ENCODE measurements around the gene ACAP1. TPM values are rescaled to one million over a fixed set of nuclear protein-coding genes. Genes with fewer than 3 reads are reported as not detected.
A peak's percentile ranks its signal among the peaks of the same experiment; 100 is the strongest.

Gene ACAP1
- total RNA-seq, 1 experiment from 2014 or later, result 58.6 TPM

- TF ChIP-seq, protein P1, sequence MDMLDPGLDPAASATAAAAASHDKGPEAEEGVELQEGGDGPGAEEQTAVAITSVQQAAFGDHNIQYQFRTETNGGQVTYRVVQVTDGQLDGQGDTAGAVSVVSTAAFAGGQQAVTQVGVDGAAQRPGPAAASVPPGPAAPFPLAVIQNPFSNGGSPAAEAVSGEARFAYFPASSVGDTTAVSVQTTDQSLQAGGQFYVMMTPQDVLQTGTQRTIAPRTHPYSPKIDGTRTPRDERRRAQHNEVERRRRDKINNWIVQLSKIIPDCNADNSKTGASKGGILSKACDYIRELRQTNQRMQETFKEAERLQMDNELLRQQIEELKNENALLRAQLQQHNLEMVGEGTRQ (CRISPR knock-in tag; IDR thresholded peaks at IDR 0.05), result no peak
- TF ChIP-seq FOXJ3 (CRISPR knock-in tag; IDR thresholded peaks at IDR 0.05; ENCODE audit: borderline replicate concordance), result no peak
- no peak for TF ChIP-seq NFE2L1 (CRISPR knock-in tag; IDR thresholded peaks at IDR 0.05)
- TF ChIP-seq FOXP4 (CRISPR knock-in tag; IDR thresholded peaks at IDR 0.05), result no peak
- TF ChIP-seq E2F4 (CRISPR knock-in tag; IDR thresholded peaks at IDR 0.05; ENCODE audit: borderline replicate concordance, low read depth), result no peak
- no peak for TF ChIP-seq E2F1 (CRISPR knock-in tag; IDR thresholded peaks at IDR 0.05)
- TF ChIP-seq FOXP1 (CRISPR knock-in tag; IDR thresholded peaks at IDR 0.05; ENCODE audit: borderline replicate concordance), result no peak
These were observed 18.0 kb downstream of the ACAP1 start (continued) for GRCh38 chr17:7354262-7354843.

GRCh38 chr17:7355053-7355452 lies 18.7 kb downstream of the ACAP1 start, which contains the start of gene TMEM95:
Gene TMEM95 (plus strand): TSS chr17:7355156. CDS start chr17:7355205, 49 bp downstream.
- peaks cover 12% of the 10 kb centered on the region for H3K27me3 Mint-ChIP-seq (ENCODE audit: low read depth)
- POLR2A ChIA-PET, result interaction anchor here (1.0 to 1.4 kb wide), 4 partner anchors 13 to 91 kb away, joined by 3 to 6 read pairs (median 4); partner anchors contain the start of genes ACAP1 and TMEM256
- H3K27ac Mint-ChIP-seq, result peak within 1 kb of the TSS; percentile 69; the same call in 1 of the 2 replicates

More at GRCh38 chr17:7355053-7355452, 18.7 kb downstream of the ACAP1 start, which contains the start of gene TMEM95:
- Mint-ChIP-seq H3K36me3 (no peaks in the 10 kb centered on the region), H3K9me3 (no peaks in the 10 kb centered on the region), H3K4me3 (no peak within 1 kb of the TSS), H3K4me1 (peaks cover 22% of the 10 kb centered on the region)
- ATAC-seq, result no peak
- DNase-seq (ENCODE audit: low spot score), result no peak
- CTCF ChIA-PET, result interaction anchor here (0.8 to 6.6 kb wide), 28 partner anchors 10 to 234 kb away, joined by 3 to 69 read pairs (median 7); partner anchors contain the start of genes ACAP1, CHRNB1, NEURL4 and PLSCR3
- TF ChIP-seq, protein P2, sequence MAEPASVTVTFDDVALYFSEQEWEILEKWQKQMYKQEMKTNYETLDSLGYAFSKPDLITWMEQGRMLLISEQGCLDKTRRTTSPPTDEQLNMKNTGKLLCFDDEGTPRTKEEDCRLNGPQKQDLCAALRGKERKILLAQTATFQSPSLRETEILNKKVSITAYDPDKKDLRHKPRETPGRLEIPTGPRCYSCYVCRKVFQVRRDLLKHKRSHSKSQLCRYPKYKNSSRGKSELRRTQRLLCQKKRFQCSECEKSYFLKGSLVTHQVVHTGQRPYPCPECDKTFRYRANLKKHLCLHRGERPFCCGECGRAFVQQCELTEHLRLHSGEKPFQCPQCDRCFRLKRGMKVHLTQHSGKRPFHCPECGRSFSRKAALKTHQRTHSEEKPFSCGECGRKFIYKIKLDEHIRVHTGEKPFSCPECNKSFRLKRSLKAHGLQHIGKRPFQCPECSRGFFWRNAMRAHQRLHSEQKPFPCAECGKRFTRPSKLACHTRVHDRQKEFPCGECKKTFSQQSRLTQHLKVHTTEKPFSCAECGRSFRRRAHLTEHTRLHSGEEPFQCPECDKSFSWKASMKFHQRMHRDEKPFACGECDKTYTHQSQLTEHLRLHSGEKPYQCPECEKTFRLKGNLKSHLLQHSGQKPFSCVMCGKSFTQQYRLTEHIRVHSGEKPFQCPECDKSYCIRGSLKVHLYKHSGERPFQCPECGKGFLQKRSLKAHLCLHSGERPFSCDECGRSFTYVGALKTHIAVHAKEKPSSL (CRISPR knock-in tag; conservative IDR thresholded peaks at IDR 0.05), result no peak
- TF ChIP-seq SMAD3 (CRISPR knock-in tag; IDR thresholded peaks at IDR 0.05; ENCODE audit: borderline replicate concordance) (no peak), FOXJ3 (CRISPR knock-in tag; IDR thresholded peaks at IDR 0.05; ENCODE audit: borderline replicate concordance) (no peak), NFE2L1 (CRISPR knock-in tag; IDR thresholded peaks at IDR 0.05) (no peak), PREB (CRISPR knock-in tag; IDR thresholded peaks at IDR 0.05; ENCODE audit: borderline replicate concordance) (no peak), ZNF671 (CRISPR knock-in tag; IDR thresholded peaks at IDR 0.05) (no peak), JAZF1 (CRISPR knock-in tag; IDR thresholded peaks at IDR 0.05) (no peak), ZNF263 (CRISPR knock-in tag; IDR thresholded peaks at IDR 0.05; ENCODE audit: low read depth) (no peak), SP1 (CRISPR knock-in tag; conservative IDR thresholded peaks at IDR 0.05) (no peak), JUN (CRISPR knock-in tag; IDR thresholded peaks at IDR 0.05) (no peak)
- TF ChIP-seq, protein P1 (CRISPR knock-in tag; IDR thresholded peaks at IDR 0.05), result no peak
